Lower leg skin (tissue), 4 donors: ENCODE data around the gene CSF3. TPM values are rescaled to one million over a fixed set of nuclear protein-coding genes. Genes with fewer than 3 reads are reported as not detected.

ENCODE experiments used
- DNase-seq, 2 donors: peaks; one replicate each; pipeline ENCODE4 v3.0.0-alpha.2; 2019; ENCODE audit warnings: low spot score in 2 of 2
- H3K4me3 ChIP-seq: fragments of 200-600 bp; sonication (generic); 2 replicates; pipeline ENCODE4 v1.5.1; 2017; ENCODE audit warnings: mild to moderate bottlenecking, low read depth; ENCODE audit not compliant: poor library complexity, severe bottlenecking
- POLR2A ChIP-seq, 2 donors: fragments of 450-650 bp; IDR thresholded peaks; one replicate each; pipeline ENCODE4 v1.6.1; 2016 to 2017; ENCODE audit warnings: antibody characterized with exemption in 2 of 2, mild to moderate bottlenecking in 1 of 2, moderate library complexity in 1 of 2
- WGBS, 2 donors: methylation state at CpG; one replicate each; pipeline ENCODE4 v1.1.5; 2018; 5-methylcytosine and 5-hydroxymethylcytosine counted together
- intact Hi-C: fragments of 100-400 bp; cut with DNase I; formaldehyde crosslinking; loops from one replicate; pipeline ENCODE4 v1.15.0; 2023; ENCODE audit warnings: low total_unique reads
- total RNA-seq, 4 donors: library from RNA; depleted of rRNA; stranded (reverse); fragments of >200 nt; gene quantifications; one replicate each; pipeline ENCODE4 v1.1.0, GENCODE V29; 2016
- TF ChIP-seq, protein P1 (sequence below), 3 donors: fragments of 450-650 bp; IDR thresholded peaks; one replicate each; pipeline ENCODE4 v1.5.1; 2016; ENCODE audit warnings: antibody characterized with exemption in 3 of 3, mild to moderate bottlenecking in 3 of 3, moderate library complexity in 2 of 3

The CSF3 gene
- total RNA-seq, 4 donors from 2014 or later: 0.21 to 0.45 TPM; not detected in 2

DNA sequence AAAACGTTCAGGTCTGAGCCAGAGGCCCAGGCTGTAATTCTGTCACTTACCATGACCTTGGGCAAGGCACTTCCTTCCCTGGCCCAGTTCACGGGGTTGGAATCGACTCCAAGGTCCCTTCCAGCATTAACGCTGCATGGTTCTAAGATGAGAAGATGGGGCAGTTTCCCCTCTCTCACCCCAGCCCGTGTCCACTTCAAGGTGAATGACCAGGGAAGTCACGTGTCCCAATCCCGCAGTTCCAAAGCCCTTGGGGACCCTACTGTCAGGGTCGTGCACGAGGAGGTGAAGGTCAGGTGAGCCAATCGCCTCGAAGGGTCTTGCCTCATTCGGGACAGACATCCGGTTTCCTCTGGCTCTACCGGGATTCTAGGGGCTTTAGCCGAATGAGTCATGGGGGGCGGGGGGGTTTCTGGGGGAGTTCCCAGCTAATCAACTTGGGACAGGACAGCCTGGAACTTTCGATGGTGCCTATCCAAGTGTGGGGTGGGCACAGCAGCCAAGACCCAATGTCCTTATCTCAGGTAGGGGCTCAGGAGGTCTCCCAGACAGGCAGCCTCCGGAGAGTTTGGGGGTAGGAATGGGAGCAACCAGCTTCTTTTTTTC lies 762 bp upstream of the CSF3 start:
- intact Hi-C loops: loop anchor here (10.0 kb wide), 1 partner anchor 150 kb away; no protein-coding TSS in a partner anchor
- H3K4me3 ChIP-seq: no peak overlapping the region
- no peak for TF ChIP-seq POLR2A (IDR thresholded peaks at IDR 0.05)
- TF ChIP-seq, protein P1, sequence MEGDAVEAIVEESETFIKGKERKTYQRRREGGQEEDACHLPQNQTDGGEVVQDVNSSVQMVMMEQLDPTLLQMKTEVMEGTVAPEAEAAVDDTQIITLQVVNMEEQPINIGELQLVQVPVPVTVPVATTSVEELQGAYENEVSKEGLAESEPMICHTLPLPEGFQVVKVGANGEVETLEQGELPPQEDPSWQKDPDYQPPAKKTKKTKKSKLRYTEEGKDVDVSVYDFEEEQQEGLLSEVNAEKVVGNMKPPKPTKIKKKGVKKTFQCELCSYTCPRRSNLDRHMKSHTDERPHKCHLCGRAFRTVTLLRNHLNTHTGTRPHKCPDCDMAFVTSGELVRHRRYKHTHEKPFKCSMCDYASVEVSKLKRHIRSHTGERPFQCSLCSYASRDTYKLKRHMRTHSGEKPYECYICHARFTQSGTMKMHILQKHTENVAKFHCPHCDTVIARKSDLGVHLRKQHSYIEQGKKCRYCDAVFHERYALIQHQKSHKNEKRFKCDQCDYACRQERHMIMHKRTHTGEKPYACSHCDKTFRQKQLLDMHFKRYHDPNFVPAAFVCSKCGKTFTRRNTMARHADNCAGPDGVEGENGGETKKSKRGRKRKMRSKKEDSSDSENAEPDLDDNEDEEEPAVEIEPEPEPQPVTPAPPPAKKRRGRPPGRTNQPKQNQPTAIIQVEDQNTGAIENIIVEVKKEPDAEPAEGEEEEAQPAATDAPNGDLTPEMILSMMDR (IDR thresholded peaks at IDR 0.05): no peak
- 55 to 64% methylated on average over 15 to 18 of the region's 18 CpGs for WGBS, 2 donors
- DNase-seq: no peak

DNA sequence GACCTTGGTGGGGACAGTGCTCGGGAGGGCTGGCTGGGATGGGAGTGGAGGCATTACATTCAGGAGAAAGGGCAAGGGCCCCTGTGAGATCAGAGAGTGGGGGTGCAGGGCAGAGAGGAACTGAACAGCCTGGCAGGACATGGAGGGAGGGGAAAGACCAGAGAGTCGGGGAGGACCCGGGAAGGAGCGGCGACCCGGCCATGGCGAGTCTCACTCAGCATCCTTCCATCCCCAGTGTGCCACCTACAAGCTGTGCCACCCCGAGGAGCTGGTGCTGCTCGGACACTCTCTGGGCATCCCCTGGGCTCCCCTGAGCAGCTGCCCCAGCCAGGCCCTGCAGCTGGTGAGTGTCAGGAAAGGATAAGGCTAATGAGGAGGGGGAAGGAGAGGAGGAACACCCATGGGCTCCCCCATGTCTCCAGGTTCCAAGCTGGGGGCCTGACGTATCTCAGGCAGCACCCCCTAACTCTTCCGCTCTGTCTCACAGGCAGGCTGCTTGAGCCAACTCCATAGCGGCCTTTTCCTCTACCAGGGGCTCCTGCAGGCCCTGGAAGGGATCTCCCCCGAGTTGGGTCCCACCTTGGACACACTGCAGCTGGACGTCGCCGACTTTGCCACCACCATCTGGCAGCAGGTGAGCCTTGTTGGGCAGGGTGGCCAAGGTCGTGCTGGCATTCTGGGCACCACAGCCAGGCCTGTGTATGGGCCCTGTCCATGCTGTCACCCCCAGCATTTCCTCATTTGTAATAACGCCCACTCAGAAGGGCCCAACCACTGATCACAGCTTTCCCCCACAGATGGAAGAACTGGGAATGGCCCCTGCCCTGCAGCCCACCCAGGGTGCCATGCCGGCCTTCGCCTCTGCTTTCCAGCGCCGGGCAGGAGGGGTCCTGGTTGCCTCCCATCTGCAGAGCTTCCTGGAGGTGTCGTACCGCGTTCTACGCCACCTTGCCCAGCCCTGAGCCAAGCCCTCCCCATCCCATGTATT lies 1.1 kb downstream of the CSF3 start:
- intact Hi-C loops: loop anchor here (10.0 kb wide), 1 partner anchor 149 kb away; no protein-coding TSS in a partner anchor
- H3K4me3 ChIP-seq: no peak overlapping the region
- 83 to 88% methylated on average over 26 of the region's 26 CpGs for WGBS, 2 donors
- TF ChIP-seq, protein P1 (IDR thresholded peaks at IDR 0.05): no peak
- no peak for TF ChIP-seq POLR2A (IDR thresholded peaks at IDR 0.05)
- no peak for DNase-seq

DNA sequence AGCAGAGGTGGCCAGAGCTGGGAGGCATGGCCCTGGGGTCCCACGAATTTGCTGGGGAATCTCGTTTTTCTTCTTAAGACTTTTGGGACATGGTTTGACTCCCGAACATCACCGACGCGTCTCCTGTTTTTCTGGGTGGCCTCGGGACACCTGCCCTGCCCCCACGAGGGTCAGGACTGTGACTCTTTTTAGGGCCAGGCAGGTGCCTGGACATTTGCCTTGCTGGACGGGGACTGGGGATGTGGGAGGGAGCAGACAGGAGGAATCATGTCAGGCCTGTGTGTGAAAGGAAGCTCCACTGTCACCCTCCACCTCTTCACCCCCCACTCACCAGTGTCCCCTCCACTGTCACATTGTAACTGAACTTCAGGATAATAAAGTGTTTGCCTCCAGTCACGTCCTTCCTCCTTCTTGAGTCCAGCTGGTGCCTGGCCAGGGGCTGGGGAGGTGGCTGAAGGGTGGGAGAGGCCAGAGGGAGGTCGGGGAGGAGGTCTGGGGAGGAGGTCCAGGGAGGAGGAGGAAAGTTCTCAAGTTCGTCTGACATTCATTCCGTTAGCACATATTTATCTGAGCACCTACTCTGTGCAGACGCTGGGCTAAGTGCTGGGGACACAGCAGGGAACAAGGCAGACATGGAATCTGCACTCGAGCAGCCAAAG lies 2.3 kb downstream of the CSF3 start:
- intact Hi-C loops: loop anchor here (10.0 kb wide), 1 partner anchor 147 kb away; no protein-coding TSS in a partner anchor
- no peak overlapping the region for H3K4me3 ChIP-seq
- 51 to 53% methylated on average over 15 of the region's 15 CpGs for WGBS, 2 donors
- TF ChIP-seq, protein P1 (IDR thresholded peaks at IDR 0.05): no peak
- TF ChIP-seq POLR2A (IDR thresholded peaks at IDR 0.05): no peak
- no peak for DNase-seq

DNA sequence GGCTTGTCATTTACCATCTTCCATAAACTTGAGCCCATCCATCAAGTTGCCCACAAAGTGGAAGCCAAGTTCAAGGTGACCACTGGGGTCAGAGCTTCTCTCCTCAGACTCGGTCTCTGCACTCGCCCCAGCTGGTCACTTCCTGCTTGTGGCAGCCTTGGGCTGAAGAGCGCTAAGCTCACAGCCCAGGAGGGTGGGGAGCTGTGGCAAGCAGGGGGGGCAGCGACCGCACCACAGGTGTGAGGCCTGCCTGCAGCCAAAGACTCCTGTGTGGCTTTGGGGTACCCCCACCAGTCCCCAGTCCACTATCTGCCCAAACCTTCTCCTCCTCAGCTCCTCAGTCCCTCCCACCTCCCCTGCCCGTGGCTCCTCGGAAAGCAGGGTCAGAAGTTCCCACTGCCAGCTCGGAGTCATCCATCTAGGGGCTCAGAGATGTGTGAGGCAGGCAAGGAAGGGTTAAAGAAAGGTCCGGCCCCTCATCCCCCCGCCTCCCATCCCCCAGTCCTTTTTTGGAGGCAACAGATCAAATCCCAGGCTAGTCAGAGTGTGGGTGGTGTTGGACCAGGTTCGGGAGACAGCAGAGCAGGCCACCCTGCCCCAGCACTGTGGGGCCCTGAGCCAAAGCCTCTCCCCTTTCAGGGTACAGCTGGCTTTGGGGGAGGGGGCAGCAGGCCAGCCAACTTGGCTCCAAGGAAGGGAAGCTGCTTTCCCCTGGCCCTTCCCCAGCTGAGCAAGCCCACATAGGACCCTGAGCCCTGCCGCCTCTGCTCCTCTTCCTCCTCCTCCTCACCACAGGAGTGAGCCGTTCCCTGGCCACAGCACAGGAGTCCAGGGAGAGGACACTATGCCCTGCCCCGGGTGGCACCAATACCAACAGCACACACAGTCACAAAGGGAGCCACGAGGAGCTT lies 3.2 kb downstream of the CSF3 start:
- intact Hi-C loops: loop anchor here (10.0 kb wide), 1 partner anchor 146 kb away; no protein-coding TSS in a partner anchor
- TF ChIP-seq, protein P1 (IDR thresholded peaks at IDR 0.05): no peak
- no peak for TF ChIP-seq POLR2A (IDR thresholded peaks at IDR 0.05)
- no peak for DNase-seq
- no peak overlapping the region for H3K4me3 ChIP-seq
- 50 to 56% methylated on average over 14 of the region's 15 CpGs for WGBS, 2 donors
